COLO668 (cell line): ENCODE measurements around the gene YAP1.

Source experiments
- DNase-seq: peaks from one replicate; lab custom pipeline; 2025; ENCODE audit not compliant: unreplicated experiment; lab: John Stamatoyannopoulos, UW

The YAP1 gene

GRCh38 chr11:102109896-102110760, at the start of gene YAP1:
Gene YAP1, plus strand, starts transcription at chr11:102110447. Its CDS starts 402 bp downstream, at chr11:102110849.
- DNase-seq = peak; percentile 48

- no peak for DNase-seq
Measured at GRCh38 chr11:102061276-102061675, 49.0 kb upstream of the YAP1 start.

GRCh38 chr11:102062106-102062505, 48.1 kb upstream of the YAP1 start:
- no peak for DNase-seq

- no peak for DNase-seq
Measured at GRCh38 chr11:102064316-102064715, 45.9 kb upstream of the YAP1 start.

- DNase-seq = no peak
Measured at GRCh38 chr11:102070766-102071165, 39.5 kb upstream of the YAP1 start.

- DNase-seq = no peak
Measured at GRCh38 chr11:102071497-102072472, 38.5 kb upstream of the YAP1 start.

GRCh38 chr11:102073253-102073652, 37.0 kb upstream of the YAP1 start:
- no peak for DNase-seq

GRCh38 chr11:102079625-102080024, 30.6 kb upstream of the YAP1 start:
- DNase-seq = no peak

GRCh38 chr11:102081313-102081712, 28.9 kb upstream of the YAP1 start:
- DNase-seq = no peak

- DNase-seq = no peak
Measured at GRCh38 chr11:102085864-102086551, 24.2 kb upstream of the YAP1 start.

- DNase-seq = no peak
Measured at GRCh38 chr11:102097186-102097585, 13.1 kb upstream of the YAP1 start.

GRCh38 chr11:102099755-102100154, 10.5 kb upstream of the YAP1 start:
- DNase-seq = no peak

- no peak for DNase-seq
Measured at GRCh38 chr11:102108734-102109440, 1.4 kb upstream of the YAP1 start.

- DNase-seq = peak; percentile 21
Measured at GRCh38 chr11:102110761-102111010, 439 bp downstream of the YAP1 start.

GRCh38 chr11:102111011-102111786, 952 bp downstream of the YAP1 start:
- no peak for DNase-seq

GRCh38 chr11:102111787-102112508, 1.7 kb downstream of the YAP1 start:
- DNase-seq = no peak

GRCh38 chr11:102112509-102112821, 2.2 kb downstream of the YAP1 start:
- DNase-seq = no peak

GRCh38 chr11:102114032-102114431, 3.8 kb downstream of the YAP1 start:
- no peak for DNase-seq

GRCh38 chr11:102115557-102115956, 5.3 kb downstream of the YAP1 start:
- no peak for DNase-seq
